HG03432 (cell line): ENCODE data around the gene CLASP1.
"Not testable (repeated sequence)": the region's sequence is repeated elsewhere in the genome, so short reads cannot be mapped to it uniquely, and the experiment has no call there.

Source experiments
- ATAC-seq: cut with Tn5 transposase; IDR thresholded peaks from one replicate; pipeline ENCODE4 v1.9.1; 2021; ENCODE audit warnings: mild to moderate bottlenecking, moderate library complexity; ENCODE audit not compliant: unreplicated experiment

CLASP1 gene

DNA sequence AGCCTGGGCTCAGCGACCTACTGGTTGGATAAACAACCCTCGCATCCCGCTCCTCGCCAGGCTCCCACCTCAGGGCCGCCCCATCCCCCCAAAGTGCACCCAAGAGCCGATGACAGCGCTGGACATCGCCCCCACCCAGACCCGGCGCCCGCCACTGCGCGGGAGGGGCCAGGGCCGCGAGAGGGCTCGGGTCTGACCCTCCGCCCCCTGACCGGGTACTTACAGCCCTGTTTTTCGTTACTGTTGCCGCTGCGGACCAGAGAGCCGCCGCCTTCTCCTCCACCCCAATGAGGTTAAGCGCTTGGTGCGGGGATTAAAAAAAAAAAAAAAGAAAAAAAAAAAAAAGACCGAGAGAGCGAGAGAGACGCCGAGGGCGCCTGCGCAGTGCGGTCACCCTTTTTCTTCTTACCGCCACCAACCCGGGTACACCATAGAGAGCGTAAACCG, at the start of gene CLASP1:
TSS of gene CLASP1 (minus strand) at position 314 of the 447 bp plus-strand sequence. CDS start 43,567 bp downstream, outside the sequence.
- ATAC-seq, result peak; percentile 48

DNA sequence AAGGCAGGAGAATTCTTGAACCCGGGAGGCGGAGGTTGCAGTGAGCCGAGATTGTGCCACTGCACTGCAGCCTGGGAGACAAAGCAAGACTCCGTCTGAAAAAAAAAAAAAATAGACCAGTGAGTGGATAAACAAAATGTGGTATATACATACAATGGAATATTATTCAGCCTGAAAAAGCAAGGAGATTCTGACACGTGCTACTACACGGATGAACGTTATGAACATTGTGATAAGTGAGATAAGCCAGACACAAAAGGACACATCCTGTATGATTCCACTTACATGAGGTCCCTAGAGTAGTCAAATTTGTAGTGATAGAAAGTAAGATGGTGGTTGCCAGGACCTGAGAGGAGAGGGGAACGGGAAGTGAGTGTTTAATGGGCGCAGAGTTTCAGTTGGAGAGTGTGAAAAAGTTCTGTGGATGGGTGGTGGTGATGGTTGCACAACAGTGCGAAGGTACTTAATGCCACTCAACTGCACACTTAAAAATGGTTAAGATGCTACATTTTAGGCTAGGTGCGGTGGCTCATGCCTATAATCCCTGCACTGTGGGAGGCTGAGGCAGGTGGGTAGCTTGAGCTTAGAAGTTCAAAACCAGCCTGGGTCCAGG, 49.2 kb upstream of the CLASP1 start:
- no peak for ATAC-seq

DNA sequence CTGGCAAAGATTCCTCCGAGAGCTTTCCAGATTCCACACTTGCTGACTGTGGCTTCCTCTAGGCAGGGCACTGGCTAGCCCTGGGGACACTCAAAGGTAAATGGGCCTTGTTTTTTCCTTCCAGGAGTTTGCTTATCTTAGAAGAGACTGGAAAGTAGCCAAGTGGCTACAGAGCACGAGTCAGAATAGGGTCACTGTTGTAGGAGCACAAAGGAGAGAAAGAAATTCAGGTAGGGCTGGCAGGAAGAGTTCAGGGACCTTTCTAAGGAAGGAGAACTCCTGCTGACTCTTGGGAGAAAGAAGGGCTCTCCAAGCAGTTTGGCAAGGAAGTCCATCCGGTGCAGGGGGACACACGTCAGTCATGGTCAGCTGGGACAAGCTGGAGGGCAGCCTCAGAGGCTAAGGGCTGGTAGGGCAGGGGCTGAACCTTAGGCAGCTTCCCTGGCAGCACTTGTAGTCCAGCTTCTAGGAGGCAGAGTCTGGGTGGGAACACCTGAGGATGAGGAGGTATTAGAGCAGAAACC, 47.9 kb upstream of the CLASP1 start:
- ATAC-seq, result no peak

DNA sequence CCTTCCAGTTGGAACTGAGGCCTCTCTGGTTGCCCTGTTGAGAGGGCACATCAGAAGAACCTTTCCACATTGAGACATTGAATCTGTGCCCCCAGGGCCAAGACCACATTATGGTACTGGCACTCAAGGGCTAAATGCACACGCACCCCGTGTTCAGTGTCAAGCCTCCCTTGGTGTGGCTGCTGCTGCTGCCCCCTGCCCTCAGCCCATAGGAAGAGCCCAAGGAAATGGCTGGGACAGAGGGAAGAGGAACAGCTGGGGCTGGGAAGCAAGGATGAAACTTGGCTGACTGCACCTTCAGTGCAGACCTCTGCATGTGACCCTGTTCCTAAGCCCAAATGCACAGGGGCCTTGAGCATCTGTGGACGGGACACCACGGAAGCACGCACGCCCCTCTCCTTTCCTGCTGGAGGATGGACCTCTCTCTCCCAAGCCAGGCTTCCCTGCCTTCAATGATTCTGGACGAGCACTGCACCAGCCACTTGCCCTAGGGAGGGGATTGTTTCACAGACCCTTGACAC, 47.2 kb upstream of the CLASP1 start:
- no peak for ATAC-seq

DNA sequence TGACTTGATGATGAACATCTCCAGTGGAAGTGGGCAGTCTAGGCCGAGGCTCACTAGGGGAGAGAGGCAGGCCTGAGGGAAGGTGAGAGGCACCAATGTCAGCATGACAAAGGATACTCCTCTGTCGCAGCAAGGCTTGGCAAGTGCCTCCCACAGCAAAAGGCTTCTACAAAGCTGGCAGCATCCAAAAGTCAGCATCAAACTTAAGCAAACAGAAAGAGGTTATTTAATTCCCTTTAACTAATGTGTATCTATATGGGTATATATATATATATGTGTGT, 45.8 kb upstream of the CLASP1 start:
- no peak for ATAC-seq

DNA sequence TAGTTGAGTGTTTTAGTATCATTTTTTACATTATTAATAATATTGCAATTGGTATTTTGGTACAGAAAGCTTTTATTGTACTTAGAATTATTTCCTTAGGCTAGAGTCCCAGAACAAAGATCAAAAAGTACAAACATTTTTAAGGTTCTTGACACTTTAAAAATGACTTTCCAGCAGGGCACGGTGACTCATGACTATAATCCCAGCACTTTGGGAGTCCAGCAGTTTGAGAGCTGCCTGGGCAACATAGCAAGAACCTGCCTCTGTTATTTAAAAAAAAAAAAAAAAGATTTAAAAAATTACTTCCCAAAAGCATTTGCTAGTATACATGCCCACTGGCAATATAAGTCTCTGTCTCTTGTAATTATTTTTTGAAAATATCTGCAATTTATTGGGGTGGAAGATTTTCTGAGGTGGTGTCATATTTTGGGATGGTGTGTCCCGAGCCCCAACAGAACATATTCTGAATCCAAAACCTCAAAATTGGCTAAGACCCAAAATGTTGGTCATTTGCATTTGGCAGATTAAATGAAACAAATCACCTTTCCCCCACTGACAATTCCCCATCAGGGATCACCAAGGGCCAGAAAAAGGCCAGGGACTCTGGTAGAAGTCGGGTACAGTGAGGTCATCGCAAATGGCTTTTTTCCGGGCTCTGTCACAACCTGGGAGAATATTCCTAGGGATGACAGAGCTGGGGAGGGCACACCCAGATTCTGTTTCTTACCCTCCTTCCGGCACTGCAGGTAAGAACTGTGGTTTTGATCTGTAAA, 45.3 kb upstream of the CLASP1 start:
- ATAC-seq, result no peak

DNA sequence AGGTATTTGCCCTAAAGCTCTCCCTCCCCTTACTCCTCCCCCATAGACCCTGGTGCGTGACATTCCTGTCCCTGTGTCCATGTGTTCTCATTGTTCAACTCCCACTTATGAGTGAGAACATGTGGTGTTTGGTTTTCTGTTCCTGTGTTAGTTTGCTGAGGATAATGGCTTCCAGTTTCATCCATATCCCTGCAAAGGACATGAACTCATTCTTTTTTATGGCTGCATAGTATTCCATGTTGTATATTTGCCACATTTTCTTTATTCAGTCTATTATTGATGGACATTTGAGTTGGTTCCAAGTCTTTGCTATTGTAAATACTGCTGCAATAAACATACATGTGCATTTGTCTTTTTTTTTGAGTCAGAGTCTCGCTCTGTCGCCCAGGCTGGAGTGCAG, 41.3 kb upstream of the CLASP1 start:
- not testable (repeated sequence) for ATAC-seq

DNA sequence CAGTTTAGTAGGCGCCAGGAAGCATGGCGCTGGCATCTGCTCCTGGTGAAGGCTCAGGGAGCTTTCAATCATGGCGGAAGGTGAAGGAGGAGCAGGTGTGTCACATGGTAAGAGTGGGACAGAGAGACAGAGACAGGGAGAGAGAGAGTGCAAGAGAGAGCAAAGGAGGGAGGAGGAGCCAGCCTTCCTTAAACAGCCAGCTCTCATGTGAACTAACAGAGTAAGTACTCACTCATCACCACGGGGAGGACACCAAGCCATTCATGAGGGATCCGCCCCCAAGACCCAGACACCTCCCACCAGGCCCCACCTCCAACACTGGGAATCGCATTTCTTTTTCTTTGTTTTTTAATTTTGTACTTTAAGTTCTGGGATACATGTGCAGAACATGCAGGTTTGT, 40.8 kb upstream of the CLASP1 start:
- no peak for ATAC-seq

DNA sequence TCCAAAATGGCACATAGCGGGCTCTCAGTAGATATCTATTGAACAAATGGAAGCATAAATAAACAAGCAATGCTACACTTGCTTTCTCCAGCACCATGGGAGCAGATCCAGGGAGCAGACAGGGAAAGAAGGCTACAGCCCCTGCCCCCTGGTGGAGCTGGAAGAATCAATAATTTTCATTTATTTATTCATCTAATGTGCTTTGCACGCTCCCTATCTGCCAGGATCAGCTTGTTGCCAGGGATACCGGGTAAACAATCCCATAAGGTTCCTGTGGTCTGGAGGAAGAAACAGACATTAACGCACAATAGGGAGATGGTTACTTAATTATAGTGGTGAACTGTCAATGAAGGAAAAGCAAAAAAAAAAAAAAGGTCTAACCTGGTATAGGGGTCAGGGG, 40.1 kb upstream of the CLASP1 start:
- ATAC-seq, result no peak

DNA sequence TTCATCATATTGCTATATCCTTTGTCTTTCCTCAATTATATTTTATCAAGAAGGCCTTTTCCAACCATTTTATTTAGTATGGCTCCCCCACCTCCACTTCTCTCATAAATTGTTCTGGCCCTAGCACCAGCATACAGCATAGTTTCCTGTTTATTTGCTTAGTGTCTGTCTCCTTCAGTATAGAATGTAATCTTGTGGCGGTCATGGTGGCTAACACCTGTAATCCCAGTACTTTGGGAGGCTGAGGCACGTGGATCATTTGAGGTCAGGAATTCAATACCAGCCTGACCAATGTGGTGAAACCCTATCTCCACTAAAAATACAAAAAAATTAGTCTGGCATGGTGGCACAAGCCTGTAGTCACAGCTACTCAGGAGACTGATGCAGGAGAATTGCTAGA, 39.6 kb upstream of the CLASP1 start:
- ATAC-seq, result no peak

DNA sequence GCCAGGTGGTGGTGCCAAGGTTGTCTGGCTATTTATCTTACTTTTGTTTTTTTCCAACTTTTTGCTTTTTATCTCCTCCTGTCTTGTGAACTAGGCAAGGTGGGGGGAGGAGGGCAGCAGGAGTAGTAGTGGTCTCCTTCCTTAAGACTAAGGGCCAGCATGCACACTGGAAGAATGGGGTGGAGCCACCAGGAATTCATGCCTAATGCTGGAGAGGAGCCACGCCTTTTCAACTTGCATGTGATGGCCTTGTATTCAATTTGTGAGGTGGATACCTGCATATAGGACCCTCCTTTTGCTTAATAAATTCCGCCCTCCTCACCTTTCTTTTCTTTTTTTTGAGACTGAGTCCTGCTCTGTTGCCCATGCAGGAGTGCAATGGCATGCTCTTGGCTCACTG, 37.6 kb upstream of the CLASP1 start:
- no peak for ATAC-seq

DNA sequence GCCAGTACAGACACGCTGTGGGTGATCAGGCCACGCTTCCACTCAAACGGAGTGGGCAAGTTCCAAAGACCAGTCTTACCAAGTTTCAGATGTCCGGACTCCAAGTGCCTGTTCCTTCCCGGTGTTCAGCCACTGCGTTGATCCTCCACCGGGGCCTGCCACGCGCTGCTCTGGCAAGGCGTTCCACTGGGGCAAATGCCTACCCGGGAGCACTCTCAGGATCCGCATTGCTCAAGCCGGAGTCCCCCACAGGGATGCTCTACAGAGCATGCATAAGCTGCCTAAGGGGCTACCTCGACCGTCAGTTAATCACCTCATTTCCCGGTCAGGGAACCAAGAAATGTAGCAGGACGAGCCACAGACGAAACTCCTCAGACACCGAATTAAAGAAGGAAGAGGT, 37.0 kb upstream of the CLASP1 start:
- ATAC-seq, result no peak

DNA sequence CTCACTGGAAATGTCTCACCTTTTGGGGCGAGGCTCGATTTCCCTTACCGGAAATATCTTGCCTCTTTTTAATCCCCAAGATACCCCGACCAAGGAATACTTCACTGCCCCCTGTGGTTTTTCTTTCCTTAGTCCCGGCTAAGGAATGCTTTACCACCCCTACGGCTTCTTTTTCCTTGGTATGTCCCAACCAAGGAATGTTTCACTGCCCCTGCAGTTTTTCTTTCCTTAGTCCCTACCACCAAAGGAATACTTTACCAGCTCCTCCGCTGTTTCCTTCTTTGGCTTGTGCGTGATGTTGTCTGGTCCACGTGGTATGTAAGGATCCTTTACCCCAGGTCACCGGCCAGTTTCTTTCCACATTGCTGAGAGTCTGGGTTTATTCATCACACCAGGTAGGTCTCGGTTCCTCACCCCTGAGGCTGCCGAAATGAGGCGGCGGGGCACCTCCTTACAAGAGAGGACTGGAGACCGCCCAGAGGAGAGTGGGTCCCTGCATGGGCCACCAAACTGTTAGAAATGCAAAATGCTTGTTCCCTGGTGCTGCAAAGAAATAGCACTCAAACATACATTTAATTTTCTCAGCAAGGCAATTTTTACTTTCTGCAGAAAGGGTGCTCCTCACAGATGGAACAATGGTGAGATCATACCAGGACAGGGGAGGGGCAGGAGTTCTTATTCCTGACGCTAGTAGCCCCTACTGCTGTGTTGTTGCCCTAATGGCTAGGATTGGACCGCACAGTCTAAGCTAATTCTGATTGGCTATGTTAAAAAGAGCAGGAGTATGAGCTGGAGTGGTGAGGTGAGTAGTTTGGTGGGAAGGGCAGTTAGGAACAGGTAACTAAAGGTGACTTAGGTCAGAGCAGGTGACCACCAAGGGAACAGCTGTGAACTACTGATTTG, 33.4 kb upstream of the CLASP1 start:
- ATAC-seq, result no peak

DNA sequence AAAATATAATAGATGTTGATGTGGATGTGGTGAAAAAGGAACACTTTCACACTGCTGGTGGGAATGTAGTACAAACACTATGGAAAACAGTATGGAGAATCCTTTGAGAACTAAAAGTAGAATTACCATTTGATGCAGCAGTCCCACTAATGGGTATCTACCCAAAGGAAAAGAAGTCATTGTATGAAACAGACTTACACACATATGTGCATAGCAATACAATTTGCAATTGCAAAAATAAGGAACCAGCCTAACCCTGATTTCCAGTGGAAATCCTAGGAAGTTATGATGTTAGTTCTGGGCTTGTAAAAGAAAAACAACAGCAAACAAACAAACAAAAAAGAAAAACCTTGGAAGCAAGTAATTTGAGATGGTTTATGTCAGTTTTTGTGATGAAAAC, 28.6 kb upstream of the CLASP1 start:
- ATAC-seq, result no peak

DNA sequence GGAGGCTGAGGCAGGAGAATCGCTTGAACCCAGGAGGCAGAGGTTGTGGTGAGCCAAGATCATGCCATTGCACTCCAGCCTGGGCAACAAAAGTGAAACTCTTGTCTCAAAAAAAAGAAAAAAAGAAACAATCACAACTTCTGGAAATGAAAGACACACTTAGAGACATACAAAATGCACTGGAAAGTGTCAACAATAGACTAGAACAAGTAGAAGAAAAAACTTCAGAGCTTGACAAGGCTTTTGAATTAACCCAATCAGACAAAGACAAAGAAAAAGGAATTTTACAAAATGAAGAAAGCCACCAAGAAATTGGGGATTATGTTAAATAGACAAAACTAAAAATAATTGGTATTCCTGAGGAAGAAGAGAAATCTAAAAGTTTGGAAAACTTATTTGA, 22.4 kb upstream of the CLASP1 start:
- not testable (repeated sequence) for ATAC-seq

DNA sequence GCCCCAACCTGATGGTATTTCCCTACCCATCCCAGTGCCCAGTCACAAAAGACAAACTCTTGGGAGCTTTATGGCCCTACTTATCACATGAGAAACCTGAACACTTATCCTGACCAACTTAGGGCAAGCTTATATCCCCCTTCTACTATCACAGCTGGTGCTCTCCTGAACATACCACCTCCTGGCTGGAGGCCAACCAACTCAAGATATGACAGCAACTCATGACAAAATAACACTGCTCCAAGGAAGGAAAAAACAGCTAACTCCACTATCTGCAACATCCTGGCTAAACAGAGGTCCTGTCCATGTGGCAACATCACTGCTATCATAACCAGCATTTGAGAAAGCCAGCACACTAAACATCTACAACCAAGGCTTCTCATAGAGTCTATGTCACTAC, 20.9 kb upstream of the CLASP1 start:
- no peak for ATAC-seq

DNA sequence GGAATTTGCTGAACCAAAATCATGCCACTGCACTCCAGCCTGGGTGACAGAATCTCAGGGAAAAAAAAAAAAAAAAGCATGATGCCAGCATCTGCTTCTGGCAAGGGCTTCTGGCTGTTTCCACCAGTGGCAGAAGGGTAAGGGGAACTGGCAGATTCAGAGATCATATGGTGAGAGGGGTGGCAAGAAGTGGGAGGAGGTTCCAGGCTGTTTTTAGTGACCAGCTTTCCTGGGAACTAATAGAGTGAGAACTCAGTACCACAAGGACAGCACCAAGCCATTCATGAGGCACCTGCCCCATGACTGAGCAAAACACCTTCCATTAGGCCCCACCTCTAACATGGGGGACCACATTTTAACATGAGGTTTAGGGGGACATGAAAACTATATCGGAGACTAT, 18.4 kb upstream of the CLASP1 start:
- no peak for ATAC-seq

DNA sequence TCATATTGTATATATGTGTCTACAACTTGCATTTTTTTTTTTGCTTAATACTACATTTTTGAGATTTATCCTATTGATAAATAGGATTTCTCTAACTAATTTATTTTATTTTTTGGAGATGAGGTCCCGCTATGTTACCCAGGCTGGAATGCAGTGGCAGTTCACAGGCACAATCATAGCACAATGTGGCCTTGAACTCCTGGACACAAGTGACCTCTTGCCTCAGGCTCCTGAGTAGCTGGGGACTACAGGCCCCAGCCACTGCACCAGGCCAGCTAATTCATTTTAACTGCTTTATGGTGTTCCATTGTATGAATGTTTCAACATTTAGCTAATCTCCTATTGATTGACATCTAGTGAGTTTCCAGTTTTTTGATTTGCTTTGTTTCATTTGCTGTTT, 16.8 kb upstream of the CLASP1 start:
- no peak for ATAC-seq

DNA sequence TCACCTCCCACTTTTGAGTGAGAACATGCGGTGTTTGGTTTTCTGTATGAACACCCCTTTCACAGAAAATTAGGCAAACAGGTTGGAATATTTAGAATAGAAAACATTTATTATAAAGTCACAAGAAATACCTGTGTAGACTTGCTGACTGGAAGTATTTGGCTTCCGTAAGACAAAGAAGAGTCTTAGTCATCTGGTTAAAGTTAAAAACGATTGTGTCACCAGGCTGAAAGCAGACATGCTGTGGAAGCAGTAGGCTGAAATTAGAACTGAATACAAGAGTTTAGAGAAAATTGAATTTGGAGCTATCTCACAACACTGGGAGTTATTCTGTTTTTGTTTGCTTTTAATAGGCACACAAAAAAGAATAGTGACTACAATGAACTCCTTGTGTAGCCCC, 16.2 kb upstream of the CLASP1 start:
- no peak for ATAC-seq

DNA sequence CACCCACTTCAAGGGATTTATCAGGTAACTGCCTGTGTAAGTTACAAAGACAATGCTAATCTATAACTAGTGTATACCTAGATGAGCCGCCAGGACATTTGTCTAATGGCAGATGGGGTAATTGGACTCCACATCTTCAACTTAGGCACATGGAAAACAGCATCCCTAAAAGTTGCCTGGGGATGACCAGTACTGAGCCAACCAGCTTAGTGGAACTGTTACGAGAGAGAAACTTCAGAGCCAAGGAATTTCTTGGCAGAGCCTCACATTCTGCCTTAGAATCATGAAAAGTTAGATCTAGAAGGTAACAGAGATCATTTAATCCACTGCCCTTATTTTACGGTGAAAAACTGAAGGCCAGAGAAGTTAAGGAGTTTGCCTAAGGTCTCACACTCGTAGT, 15.5 kb upstream of the CLASP1 start:
- ATAC-seq, result no peak

DNA sequence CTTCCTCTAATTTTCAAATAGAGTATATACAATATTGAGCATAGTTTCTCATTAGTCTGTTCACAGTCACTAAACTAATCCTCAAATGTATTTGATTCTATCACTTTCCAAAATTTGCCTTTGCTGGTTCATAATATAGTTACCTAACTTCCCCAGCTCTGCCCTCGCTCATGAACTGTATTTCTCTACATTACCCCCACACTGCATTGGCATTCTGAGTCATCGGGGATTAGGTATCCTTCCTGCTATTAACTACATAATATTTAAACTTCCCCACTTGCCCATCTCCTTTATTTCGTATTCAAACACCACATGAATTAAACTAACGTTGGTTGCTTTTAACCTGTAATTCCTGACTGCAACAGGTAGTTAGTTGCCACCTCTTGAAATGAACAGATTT, 14.8 kb upstream of the CLASP1 start:
- ATAC-seq, result no peak
